ENCODE measurements around the gene AKAP7.
"Not testable (repeated sequence)": the region's sequence is repeated elsewhere in the genome, so short reads cannot be mapped to it uniquely, and the experiment has no call there.

Gene AKAP7

GRCh38 chr6:131135244-131136020 lies at the start of gene AKAP7:
AKAP7 (plus strand) TSS chr6:131135467; CDS start chr6:131135764, 297 bp downstream.
- peak; percentile 13 to 38 for DNase-seq (ENCODE audit: low read depth in 2 of 2)

DNA sequence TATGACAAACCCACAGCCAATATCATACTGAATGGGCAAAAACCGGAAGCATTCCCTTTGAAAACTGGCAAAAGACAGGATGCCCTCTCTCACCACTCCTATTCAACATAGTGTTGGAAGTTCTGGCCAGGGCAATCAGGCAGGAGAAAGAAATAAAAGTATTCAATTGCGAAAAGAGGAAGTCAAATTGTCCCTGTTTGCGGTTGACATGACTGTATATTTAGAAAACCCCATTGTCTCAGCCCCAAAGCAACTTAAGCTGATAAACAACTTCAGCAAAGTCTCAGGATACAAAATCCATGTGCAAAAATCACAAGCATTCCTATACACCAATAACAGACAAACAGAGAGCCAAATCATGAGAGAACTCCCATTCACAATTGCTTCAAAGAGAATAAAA lies 44.9 kb upstream of the AKAP7 start:
- not testable (repeated sequence) for DNase-seq (ENCODE audit: low read depth in 2 of 2)

GRCh38 chr6:131091944-131092343 lies 43.3 kb upstream of the AKAP7 start:
- not testable (repeated sequence) for DNase-seq (ENCODE audit: low read depth in 2 of 2)

- DNase-seq (ENCODE audit: low read depth in 2 of 2): no peak
Measured at GRCh38 chr6:131093334-131093733, 41.9 kb upstream of the AKAP7 start.

- no peak for DNase-seq (ENCODE audit: low read depth in 2 of 2)
Measured at GRCh38 chr6:131096786-131097185, 38.5 kb upstream of the AKAP7 start.

GRCh38 chr6:131101911-131102680 lies 33.2 kb upstream of the AKAP7 start:
- no peak for DNase-seq (ENCODE audit: low read depth in 2 of 2)

DNA sequence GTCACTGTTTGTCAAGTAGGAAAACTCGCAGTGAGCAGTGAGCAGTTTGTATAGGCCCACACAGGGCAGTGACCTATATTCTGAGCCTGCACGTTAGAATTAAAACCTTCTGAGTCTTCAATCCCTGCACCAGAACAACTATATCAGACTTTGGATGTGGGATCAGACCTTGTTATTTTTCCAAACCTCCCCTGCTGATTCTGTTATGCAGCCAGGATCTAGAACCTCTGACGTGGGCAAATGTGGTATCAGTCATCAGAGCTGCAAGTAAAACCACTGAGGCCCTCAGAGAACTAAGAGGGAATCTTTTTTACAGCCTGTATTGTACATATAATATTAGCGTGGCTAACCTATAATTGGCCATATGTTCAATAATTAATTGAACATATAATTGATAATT lies 32.0 kb upstream of the AKAP7 start:
- no peak for DNase-seq (ENCODE audit: low read depth in 2 of 2)

GRCh38 chr6:131103901-131104300 lies 31.4 kb upstream of the AKAP7 start:
- DNase-seq (ENCODE audit: low read depth in 2 of 2): no peak

- DNase-seq (ENCODE audit: low read depth in 2 of 2): no peak
Measured at GRCh38 chr6:131107151-131107550, 28.1 kb upstream of the AKAP7 start.

DNA sequence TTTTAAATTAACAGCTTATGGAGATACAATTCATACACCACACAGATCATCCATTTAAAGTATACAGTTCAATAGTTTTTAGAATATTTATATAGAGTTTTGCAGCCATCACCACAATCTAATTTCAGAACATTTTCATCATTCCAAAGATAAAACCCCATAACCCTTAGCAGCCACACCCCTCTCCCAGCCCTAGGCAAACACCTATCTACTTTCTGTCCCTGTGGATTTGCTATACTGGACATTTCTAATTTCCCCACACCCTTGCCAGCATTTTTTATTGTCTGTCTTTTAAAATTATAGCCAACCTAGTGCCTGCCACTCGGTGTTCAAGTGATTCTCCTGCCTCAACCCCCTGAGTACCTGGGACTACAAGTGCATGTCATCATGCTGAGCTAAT lies 23.0 kb upstream of the AKAP7 start:
- no peak for DNase-seq (ENCODE audit: low read depth in 2 of 2)

DNA sequence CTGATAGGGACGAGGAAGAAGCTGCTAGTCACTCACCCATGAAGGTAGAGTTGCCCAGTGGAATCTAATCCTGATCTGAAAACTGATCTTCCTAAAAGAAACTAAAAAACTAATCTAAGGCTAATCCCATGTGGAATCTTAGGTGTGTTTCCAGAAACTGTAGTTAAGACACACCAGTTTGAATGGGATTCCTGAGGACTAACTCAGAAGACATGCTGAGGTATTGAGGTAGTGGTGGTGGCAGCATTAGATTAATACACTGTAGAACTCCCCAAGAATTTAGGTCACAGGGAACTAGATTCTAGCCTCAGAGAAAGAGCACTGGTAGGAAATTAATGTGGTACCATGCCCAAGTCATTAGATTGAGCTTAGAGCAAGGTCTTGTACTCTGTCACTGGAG lies 19.6 kb upstream of the AKAP7 start:
- DNase-seq (ENCODE audit: low read depth in 2 of 2): no peak

DNA sequence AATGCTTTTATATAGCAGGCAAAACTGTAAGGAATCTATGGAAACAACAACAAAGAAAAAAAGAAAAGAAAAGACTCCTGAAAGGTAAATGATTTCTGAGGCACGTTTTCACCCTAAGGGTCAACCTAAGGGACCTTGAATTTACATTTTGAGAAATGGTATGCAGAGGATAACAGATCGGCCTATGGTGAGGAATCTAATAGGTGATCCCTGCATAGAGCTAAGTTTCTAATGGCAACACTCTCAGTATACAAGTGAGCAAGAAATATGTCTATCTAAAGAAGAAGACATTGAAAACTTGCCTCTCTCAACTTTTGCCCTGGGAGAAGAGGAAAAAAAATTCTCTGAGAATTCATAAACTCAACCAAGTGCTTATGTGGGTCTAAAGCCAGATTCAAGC lies 18.9 kb upstream of the AKAP7 start:
- DNase-seq (ENCODE audit: low read depth in 2 of 2): no peak

- no peak for DNase-seq (ENCODE audit: low read depth in 2 of 2)
Measured at GRCh38 chr6:131116755-131117360, 18.4 kb upstream of the AKAP7 start.

GRCh38 chr6:131117878-131118277 lies 17.4 kb upstream of the AKAP7 start:
- no peak for DNase-seq (ENCODE audit: low read depth in 2 of 2)

GRCh38 chr6:131122007-131122406 lies 13.3 kb upstream of the AKAP7 start:
- no peak for DNase-seq (ENCODE audit: low read depth in 2 of 2)

GRCh38 chr6:131122516-131122915 lies 12.8 kb upstream of the AKAP7 start:
- no peak for DNase-seq (ENCODE audit: low read depth in 2 of 2)

- no peak for DNase-seq (ENCODE audit: low read depth in 2 of 2)
Measured at GRCh38 chr6:131124336-131125071, 10.8 kb upstream of the AKAP7 start.

DNA sequence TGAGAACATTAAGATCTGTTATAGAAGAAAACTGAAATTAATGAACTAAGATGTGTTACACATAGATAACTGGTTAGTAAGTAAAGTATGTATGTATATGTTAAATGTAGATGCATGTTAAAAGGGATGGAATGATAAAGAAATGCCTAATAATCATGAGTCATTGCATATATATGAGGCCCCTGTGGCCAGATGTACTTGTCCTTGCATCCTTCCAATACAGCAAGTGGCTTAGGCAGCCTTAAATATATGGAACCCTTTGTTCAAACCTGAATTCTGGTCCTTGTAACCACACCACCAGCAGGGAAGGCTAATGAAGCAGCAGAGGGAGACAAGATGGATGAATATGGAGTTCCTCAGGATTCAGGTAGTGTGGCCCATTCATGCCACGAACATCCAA lies 9.8 kb upstream of the AKAP7 start:
- DNase-seq (ENCODE audit: low read depth in 2 of 2): no peak

DNA sequence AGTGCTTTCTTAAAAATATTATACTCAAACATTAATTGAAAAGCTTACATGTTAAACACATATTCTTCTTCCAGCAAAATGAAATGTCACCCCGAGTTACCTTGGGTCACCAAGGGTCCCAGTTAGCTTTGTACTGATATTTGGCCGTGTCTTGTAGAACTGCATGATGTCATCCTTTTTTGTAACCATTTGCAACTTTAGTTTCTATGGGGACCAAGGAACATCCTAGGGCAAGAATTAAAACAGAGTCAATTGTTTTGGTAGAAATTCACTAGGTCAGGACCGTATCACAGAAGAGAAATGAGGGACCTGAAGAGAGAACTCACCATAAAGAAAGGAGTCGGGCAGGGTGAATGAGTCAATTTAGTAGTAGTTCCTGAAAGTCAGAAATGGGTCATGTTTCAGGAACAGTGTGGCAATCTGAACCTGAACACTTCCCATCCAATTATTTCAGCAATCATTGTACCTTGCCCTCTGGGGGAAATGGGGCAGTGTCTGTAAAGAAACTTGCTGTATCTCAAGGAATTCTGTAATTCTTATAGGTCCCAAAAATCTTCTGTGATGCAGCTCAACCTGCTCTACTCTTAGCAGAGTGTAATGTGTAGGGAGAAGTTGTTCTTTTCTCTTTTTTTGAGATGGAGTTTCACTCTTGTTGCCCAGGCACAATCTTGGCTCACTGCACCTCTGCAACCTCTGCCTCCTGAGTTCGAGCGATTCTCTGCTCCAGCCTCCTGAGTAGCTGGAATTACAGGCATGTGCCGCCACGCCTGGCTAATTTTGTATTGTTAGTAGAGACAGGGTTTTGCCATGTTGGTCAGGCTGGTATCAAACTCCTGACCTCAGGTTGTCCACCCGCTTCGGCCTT lies 5.3 kb upstream of the AKAP7 start:
- no peak for DNase-seq (ENCODE audit: low read depth in 2 of 2)

DNA sequence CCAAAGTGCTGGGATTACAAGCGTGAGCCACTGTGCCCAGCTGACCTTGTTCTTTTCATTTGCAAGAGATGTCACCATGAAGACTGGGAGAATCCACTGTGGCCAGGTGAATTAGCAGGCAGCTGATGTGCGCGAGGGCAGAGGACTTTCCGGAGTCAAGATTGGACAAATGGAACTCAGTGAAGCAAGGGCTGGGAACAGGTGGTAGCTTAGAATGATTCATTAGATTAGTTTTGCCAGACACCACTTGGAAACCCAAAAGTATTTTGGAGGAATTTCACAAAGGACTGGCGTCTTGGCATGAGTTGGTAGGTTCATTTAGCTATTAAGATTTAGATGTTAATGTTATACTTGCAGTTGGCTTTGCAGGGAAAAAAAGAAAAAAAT lies 4.7 kb upstream of the AKAP7 start:
- DNase-seq (ENCODE audit: low read depth in 2 of 2): no peak

DNA sequence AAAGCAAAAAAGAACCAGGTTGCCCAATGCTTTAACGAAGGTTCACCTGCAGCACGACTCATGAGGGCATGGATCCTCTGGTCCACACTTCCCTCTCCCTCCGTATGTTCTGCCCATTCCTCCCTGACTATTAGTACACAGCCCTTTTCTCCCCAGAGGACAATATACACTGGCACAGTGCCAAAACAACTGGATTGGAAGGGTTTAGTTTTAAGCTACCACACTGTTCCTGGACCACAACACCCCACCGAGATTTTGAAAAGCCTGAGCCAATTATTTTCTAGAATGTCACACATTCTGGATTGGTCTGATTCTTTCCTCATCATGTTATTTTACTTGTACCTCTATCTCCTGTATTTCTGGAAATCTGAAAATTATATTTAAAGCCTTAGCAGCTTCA lies 2.9 kb upstream of the AKAP7 start:
- no peak for DNase-seq (ENCODE audit: low read depth in 2 of 2)

All from stimulated activated CD8-positive, alpha-beta memory T cell treated with anti-CD3 and anti-CD28 coated beads, Interleukin-15, amount 100 ng/mL, for 4 hours (primary cell).